Chondrocyte (in vitro differentiated cells): ENCODE data around the gene HSPA12A. TPM values are rescaled to one million over a fixed set of nuclear protein-coding genes. Genes with fewer than 3 reads are reported as not detected.

Experiments used
- DNase-seq: peaks from one replicate; pipeline ENCODE4 v3.0.0; 2021; ENCODE audit warnings: mixed read lengths, low spot score
- H3K27ac Mint-ChIP-seq: one replicate; pipeline ENCODE4 v1.8.0; 2021; ENCODE audit warnings: mild to moderate bottlenecking, moderate library complexity, mixed read lengths; ENCODE audit not compliant: unreplicated experiment
- H3K27me3 Mint-ChIP-seq: 2 replicates; pipeline ENCODE4 v1.8.0; 2021; ENCODE audit warnings: low read depth, mixed read lengths
- H3K36me3 Mint-ChIP-seq: 2 replicates; pipeline ENCODE4 v1.8.0; 2021; ENCODE audit warnings: low read depth, mixed read lengths
- H3K4me1 Mint-ChIP-seq: 2 replicates; pipeline ENCODE4 v1.8.0; 2021; ENCODE audit warnings: low read depth, mild to moderate bottlenecking, mixed read lengths
- H3K4me3 Mint-ChIP-seq: one replicate; pipeline ENCODE4 v1.8.0; 2021; ENCODE audit warnings: mild to moderate bottlenecking, moderate library complexity, mixed read lengths; ENCODE audit not compliant: unreplicated experiment
- H3K9me3 Mint-ChIP-seq: 2 replicates; pipeline ENCODE4 v1.8.0; 2021; ENCODE audit warnings: low read depth, mixed read lengths
- total RNA-seq: library from RNA; stranded (reverse); gene quantifications from 3 replicates; pipeline ENCODE4 v1.2.1, GENCODE V29; 2021
- TF ChIP-seq, protein P1 (sequence below): fragments of 200-600 bp; sonication (generic); IDR thresholded peaks from 2 replicates; pipeline ENCODE4 v1.5.0; 2021; ENCODE audit warnings: antibody characterized with exemption, mild to moderate bottlenecking, moderate library complexity

The HSPA12A gene
- total RNA-seq, 1 donor from 2014 or later, result 6.9 TPM

DNA sequence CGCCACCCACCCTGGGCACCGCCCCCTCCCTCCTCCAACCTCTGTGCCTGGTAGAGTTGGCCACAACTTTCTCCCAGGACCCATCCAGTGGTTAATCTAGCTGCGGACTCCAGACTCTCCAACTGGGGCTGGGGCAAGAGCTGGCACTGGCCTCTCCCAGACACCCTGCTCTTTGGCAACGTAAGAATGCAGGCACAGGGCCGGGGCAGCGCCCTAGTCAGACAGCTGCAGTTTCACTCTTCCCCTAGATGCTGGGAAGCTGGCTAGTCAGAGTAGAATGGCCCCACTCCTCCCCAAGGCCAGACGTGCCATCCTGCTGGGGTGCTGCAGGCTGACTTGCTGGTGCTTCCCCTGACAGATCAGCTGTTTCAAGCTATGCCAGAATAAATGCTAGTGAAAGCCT lies 22.1 kb downstream of the HSPA12A start:
- Mint-ChIP-seq H3K36me3 (no peaks in the 10 kb centered on the region), H3K27ac (no peak overlapping the region), H3K9me3 (no peaks in the 10 kb centered on the region), H3K4me3 (no peak overlapping the region), H3K27me3 (no peaks in the 10 kb centered on the region), H3K4me1 (peaks cover 18% of the 10 kb centered on the region)
- no peak for DNase-seq
- TF ChIP-seq, protein P1, sequence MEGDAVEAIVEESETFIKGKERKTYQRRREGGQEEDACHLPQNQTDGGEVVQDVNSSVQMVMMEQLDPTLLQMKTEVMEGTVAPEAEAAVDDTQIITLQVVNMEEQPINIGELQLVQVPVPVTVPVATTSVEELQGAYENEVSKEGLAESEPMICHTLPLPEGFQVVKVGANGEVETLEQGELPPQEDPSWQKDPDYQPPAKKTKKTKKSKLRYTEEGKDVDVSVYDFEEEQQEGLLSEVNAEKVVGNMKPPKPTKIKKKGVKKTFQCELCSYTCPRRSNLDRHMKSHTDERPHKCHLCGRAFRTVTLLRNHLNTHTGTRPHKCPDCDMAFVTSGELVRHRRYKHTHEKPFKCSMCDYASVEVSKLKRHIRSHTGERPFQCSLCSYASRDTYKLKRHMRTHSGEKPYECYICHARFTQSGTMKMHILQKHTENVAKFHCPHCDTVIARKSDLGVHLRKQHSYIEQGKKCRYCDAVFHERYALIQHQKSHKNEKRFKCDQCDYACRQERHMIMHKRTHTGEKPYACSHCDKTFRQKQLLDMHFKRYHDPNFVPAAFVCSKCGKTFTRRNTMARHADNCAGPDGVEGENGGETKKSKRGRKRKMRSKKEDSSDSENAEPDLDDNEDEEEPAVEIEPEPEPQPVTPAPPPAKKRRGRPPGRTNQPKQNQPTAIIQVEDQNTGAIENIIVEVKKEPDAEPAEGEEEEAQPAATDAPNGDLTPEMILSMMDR, result no peak

DNA sequence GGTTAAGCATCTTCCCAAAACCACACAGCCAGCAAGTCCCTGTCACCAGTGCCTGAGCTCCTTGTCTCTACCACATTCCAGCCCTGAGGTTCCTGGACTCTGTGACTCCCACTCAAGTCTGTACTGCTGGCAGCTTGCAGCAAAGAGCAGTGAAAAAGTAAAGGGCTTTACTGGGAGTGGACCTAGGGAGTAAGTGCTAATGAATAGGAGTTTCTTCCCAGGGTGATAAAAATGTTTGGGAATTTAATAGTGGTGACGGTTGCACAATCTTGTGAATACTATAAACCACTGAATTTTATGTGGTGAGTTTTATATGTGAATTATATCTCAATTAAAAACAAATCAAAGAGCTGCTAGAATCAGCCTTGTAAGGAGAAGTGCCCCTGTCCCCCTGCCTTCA lies 22.6 kb downstream of the HSPA12A start:
- H3K4me3 Mint-ChIP-seq, result no peak overlapping the region
- peaks cover 22% of the 10 kb centered on the region for H3K4me1 Mint-ChIP-seq

DNA sequence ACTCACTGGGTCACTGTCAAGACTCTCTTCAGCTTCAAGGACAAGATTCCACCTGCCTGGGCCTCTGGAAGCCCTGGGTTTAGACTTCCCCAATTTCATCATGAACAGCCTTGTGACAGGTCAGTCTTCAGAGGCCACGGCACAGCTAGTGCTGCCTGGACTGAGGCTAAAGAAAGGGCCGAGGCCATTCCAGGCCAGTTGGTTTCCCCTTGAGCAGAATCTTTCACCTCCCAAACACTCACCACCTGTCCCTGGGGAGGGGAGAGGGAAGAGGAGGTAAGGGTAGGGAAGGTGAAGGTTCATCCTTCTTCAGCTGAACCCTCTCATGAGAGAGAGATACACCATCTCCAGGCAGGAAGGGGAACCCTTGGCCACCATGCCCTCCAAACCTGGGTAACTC lies 24.3 kb downstream of the HSPA12A start:
- DNase-seq, result no peak
- no peak overlapping the region for H3K4me3 Mint-ChIP-seq
- no peaks in the 10 kb centered on the region for H3K9me3 Mint-ChIP-seq
- peaks cover 24% of the 10 kb centered on the region for H3K4me1 Mint-ChIP-seq
- no peaks in the 10 kb centered on the region for H3K36me3 Mint-ChIP-seq
- H3K27me3 Mint-ChIP-seq, result no peaks in the 10 kb centered on the region
- TF ChIP-seq, protein P1, result no peak
- no peak overlapping the region for H3K27ac Mint-ChIP-seq

More for the DNA sequence above, 22.6 kb downstream of the HSPA12A start:
- TF ChIP-seq, protein P1, result no peak
- Mint-ChIP-seq H3K9me3 (no peaks in the 10 kb centered on the region), H3K36me3 (no peaks in the 10 kb centered on the region), H3K27ac (no peak overlapping the region), H3K27me3 (no peaks in the 10 kb centered on the region)
- DNase-seq, result no peak

DNA sequence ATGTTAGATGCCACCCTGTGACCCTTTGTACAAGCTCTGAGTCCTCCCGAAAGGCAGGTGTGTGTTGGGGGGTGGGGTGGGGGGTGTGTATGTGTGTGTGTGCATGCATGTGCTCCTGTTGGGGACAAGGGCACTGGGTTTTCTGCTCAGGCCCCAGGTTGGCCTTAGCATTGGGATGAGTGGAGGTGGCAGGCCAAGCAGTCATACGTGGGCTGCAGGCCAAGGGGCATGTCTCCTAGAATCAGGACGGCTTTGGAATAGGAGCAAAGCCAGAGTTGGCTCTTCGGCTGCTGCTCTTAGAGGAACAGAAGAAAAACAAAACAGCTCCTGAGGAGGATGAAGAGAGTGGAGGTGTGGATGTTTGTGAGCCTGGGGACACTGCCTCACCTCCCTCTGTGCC lies 26.0 kb downstream of the HSPA12A start:
- TF ChIP-seq, protein P1, result no peak
- no peak overlapping the region for H3K4me3 Mint-ChIP-seq
- DNase-seq, result no peak
- H3K4me1 Mint-ChIP-seq, result peaks cover 16% of the 10 kb centered on the region
- H3K27ac Mint-ChIP-seq, result no peak overlapping the region
- H3K27me3 Mint-ChIP-seq, result no peaks in the 10 kb centered on the region
- no peaks in the 10 kb centered on the region for H3K36me3 Mint-ChIP-seq
- no peaks in the 10 kb centered on the region for H3K9me3 Mint-ChIP-seq

DNA sequence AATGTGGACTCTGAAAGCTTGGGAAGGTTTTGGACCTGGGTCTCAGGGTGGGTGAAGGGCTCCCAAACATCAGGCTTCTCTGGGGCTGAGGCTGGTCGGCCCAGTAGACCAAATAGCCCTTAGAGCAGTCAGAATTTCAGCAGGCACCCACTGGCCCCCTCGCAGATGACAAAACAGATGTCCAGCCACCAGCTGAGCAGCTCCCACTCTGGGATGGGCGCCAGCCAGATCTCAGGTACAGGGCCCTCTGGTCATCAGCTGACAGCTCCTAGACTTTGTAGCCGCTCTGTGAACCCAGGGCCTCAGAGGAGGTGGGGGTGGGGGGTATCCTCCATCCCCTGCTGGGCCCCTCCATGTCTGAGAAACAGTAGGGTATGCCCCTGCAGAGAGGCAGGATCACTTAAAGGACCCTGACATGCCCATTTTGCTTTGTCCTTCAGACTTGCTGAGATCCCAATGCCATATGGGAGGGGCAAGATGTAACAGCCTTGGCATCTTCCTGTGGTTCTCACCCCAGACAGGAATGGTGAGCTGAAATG lies 26.5 kb downstream of the HSPA12A start:
- Mint-ChIP-seq H3K9me3 (no peaks in the 10 kb centered on the region), H3K4me1 (peaks cover 11% of the 10 kb centered on the region), H3K4me3 (no peak overlapping the region), H3K27ac (no peak overlapping the region), H3K27me3 (no peaks in the 10 kb centered on the region), H3K36me3 (no peaks in the 10 kb centered on the region)
- DNase-seq, result no peak
- TF ChIP-seq, protein P1, result no peak
